Measurements from ENCODE around the gene PRSS23.
"Not testable (repeated sequence)": the region's sequence is repeated elsewhere in the genome, so short reads cannot be mapped to it uniquely, and the experiment has no call there.

PRSS23 gene

GRCh38 chr11:86814775-86815174 is 14.4 kb downstream of the PRSS23 start:
- no peak for DNase-seq (ENCODE audit: low read depth in 2 of 2)

DNA sequence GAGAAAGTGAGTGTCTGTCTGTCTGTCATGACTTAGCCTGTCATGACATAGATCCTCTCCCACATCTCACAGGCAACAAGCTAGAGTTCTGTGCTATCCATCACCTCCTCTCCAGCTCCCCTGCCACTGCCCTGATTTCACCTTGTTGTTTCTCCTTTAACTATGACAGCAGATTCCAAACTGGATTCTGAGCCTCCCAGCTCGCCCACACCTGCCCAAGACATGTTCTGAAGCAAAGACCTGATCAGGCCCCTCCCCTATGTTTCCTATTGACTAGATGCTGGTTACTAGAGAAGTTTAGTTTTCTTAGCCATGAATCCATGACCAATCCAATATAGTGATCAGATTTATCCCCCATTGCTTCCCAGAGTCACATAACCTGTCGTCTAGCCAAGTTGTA is 15.4 kb downstream of the PRSS23 start:
- DNase-seq (ENCODE audit: low read depth in 2 of 2): no peak

GRCh38 chr11:86816251-86816726 is 15.9 kb downstream of the PRSS23 start:
- DNase-seq (ENCODE audit: low read depth in 2 of 2): no peak

DNA sequence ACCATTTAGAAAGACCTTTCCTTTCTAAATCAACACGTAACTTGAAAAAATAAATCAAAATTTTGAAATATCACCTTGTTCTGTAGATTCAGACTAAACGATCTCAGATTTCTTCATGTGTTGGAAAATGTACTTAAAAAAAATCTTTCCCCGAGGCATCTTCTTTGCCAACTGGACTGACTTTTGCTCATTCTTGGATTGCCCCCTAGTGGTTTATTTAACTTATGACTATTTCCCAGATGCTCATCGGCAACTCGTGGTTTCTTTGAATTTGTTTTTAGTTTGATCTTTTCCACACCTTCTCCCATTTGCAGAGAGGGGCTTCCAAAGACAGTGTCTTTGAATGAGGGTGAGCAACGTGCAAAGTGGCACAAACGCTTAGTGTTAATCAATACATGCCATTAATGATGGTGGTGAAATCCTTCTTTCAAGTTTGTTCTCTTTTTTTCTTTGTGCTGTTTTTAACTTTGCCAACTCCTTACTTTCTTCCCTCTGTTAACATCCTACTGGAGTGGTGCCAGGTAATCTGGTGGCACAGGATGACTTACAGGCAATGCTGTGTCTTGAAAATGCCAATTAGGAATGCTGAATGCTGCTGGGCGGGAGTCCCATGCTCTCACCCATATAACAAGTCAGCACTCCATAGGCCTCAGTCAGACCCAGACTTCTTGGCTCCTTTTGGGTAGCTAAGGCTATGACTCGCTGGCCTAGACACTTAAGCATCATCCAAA is 18.3 kb downstream of the PRSS23 start:
- no peak for DNase-seq (ENCODE audit: low read depth in 2 of 2)

DNA sequence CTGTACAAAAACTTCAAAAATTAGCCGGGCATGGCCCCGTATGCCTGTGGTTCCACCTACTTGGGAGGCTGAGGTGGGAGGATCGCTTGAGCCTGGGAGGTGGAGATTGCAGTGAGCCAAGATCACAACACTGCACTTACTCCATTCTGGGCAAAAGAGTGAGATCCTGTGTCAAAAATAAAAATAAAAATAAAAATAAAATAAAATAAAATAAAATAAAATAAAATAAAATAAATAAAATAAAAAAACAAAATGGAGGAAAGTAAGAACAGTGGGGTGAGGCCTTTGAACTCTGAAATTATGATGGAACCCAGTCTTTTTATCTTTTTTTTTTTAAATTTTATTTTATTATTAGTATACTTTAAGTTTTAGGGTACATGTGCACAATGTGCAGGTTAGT is 23.8 kb downstream of the PRSS23 start:
- DNase-seq (ENCODE audit: low read depth in 2 of 2): not testable (repeated sequence)

- DNase-seq (ENCODE audit: low read depth in 2 of 2): not testable (repeated sequence)
These were observed 34.0 kb downstream of the PRSS23 start for GRCh38 chr11:86834376-86834775.

GRCh38 chr11:86844762-86845508 is 44.6 kb downstream of the PRSS23 start:
- not testable (repeated sequence) for DNase-seq (ENCODE audit: low read depth in 2 of 2)

DNA sequence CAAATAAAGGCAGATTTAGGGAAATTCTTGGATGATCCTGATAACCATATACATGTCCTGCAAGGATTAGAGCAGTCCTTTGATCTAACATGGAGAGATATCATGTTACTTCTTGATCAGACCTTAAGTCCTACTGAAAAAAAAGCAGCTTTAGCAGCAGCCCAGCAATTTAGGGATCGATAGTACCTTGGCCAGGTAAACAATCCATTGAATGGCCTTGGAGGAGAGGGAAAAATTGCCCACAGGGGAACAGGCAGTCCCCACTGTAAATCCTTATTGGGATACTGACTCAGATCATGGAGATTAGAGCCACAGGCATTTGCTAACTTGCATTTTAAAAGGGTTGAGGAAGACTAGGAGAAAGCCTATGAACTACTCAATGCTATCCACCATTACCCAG is 47.8 kb downstream of the PRSS23 start:
- no peak for DNase-seq (ENCODE audit: low read depth in 2 of 2)

- no peak for DNase-seq (ENCODE audit: low read depth in 2 of 2)
These were observed 49.3 kb downstream of the PRSS23 start for GRCh38 chr11:86849679-86850078.
